ENCODE results near the gene ST8SIA1.

The ST8SIA1 gene

DNA sequence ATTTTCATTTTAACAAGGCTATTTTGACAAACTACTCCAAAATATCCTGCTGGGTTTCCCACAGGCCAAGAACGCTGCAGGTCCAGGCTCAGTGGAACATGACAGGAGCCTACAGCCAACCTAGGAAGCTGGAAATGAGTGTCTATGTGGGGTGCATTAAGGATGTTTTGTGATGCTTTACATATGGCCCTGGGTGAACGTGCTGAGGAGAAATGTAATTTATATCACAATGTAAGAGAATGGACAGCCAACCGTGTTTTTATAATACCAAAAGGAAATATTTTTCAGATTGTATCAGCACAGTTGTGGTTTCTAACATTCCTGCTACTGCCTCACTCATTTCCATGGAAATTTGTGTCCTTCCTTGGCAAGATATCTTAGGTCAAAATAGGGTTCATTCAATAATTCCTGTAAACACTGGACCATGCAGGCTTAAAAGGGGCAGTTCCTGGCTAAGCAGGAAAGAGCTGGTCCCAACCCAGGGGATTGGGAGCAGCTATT is 51.5 kb downstream of the ST8SIA1 start:
- TF ChIP-seq CTBP1 (IDR thresholded peaks at IDR 0.05; ENCODE audit: borderline replicate concordance) (no peak), SUZ12 (IDR thresholded peaks at IDR 0.05) (no peak), FOXA1 (IDR thresholded peaks at IDR 0.05) (no peak), L3MBTL2 (conservative IDR thresholded peaks at IDR 0.05) (no peak), ELF4 (IDR thresholded peaks at IDR 0.05) (no peak), NFRKB (IDR thresholded peaks at IDR 0.05) (no peak), HDGF (IDR thresholded peaks at IDR 0.05; ENCODE audit: borderline replicate concordance) (no peak), SP1 (IDR thresholded peaks at IDR 0.05) (no peak), ARNT (IDR thresholded peaks at IDR 0.05) (no peak), LEF1 (IDR thresholded peaks at IDR 0.05; ENCODE audit: borderline replicate concordance) (no peak), TARDBP (IDR thresholded peaks at IDR 0.05) (no peak), FOXK2 (IDR thresholded peaks at IDR 0.05) (no peak), FOXM1 (IDR thresholded peaks at IDR 0.05; ENCODE audit: borderline replicate concordance) (no peak), PKNOX1 (IDR thresholded peaks at IDR 0.05) (no peak)
- ChIA-PET CTCF (no interaction called here), POLR2A (no interaction called here)
- DNase-seq (ENCODE audit: extremely low spot score), result no peak

- ChIA-PET CTCF (no interaction called here), POLR2A (no interaction called here)
- TF ChIP-seq HDGF (IDR thresholded peaks at IDR 0.05; ENCODE audit: borderline replicate concordance) (no peak), LEF1 (IDR thresholded peaks at IDR 0.05; ENCODE audit: borderline replicate concordance) (no peak), NFRKB (IDR thresholded peaks at IDR 0.05) (no peak), FOXM1 (IDR thresholded peaks at IDR 0.05; ENCODE audit: borderline replicate concordance) (no peak), FOXK2 (IDR thresholded peaks at IDR 0.05) (no peak), L3MBTL2 (conservative IDR thresholded peaks at IDR 0.05) (no peak), BHLHE40 (IDR thresholded peaks at IDR 0.05; ENCODE audit: borderline replicate concordance) (no peak), ARNT (IDR thresholded peaks at IDR 0.05) (no peak)
- no peak for DNase-seq (ENCODE audit: extremely low spot score)
Observed at GRCh38 chr12:22282283-22282682, 52.2 kb downstream of the ST8SIA1 start.

DNA sequence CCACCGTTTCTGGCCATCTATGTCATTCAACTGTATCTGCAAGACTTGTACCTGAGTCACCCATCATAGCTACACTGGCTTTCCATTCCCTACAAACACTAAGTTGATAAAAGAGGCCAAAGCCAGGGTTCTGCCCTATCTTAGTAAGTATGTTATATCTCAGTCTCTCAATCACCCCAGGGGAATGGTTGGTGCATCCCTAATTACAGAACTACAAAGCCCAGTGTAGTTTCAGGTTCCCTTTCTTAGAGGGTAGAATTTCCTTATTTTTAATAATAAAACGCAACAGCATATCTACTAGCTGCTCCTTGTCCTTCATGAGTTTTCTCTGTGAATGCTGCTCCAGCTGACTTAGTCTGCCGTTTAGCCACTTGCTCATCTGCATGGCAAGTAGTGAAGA is 57.6 kb downstream of the ST8SIA1 start:
- no peak for DNase-seq (ENCODE audit: extremely low spot score)
- ChIA-PET CTCF (no interaction called here), POLR2A (no interaction called here)
- no peak for TF ChIP-seq ZNF384 (IDR thresholded peaks at IDR 0.05)
- no peak for TF ChIP-seq FOXM1 (IDR thresholded peaks at IDR 0.05; ENCODE audit: borderline replicate concordance)
- TF ChIP-seq ELF4 (IDR thresholded peaks at IDR 0.05), result no peak
- TF ChIP-seq FOXA1 (IDR thresholded peaks at IDR 0.05), result no peak
- TF ChIP-seq FOXK2 (IDR thresholded peaks at IDR 0.05), result no peak

DNA sequence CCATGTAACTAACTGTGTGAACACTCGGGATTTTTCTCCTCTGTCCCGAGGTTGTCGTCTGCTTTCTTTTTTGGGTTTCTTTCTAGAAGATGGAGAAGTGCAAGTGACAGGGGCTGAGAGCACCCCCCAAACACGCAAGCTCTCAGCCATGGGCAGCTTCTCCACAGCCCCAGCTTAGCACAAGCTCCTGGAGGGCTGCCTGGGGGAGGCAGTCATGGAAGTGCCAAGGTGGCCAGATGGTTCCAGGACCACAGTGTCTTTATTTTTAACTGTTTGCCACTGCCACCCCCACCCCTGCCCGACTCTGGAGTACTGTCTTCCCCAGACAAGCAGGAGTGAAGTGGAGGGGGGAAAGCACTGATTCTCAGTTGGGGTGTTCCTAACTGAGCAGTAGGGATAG is 58.2 kb downstream of the ST8SIA1 start:
- ChIA-PET CTCF (interaction anchor here (1.1 kb wide), 1 partner anchor 155 kb away, joined by 3 read pairs; no protein-coding TSS in a partner anchor), POLR2A (no interaction called here)
- TF ChIP-seq ARNT (IDR thresholded peaks at IDR 0.05) (no peak), HDGF (IDR thresholded peaks at IDR 0.05; ENCODE audit: borderline replicate concordance) (no peak), ZNF384 (IDR thresholded peaks at IDR 0.05) (no peak), SUZ12 (IDR thresholded peaks at IDR 0.05) (no peak), FOXK2 (IDR thresholded peaks at IDR 0.05) (no peak), CTBP1 (IDR thresholded peaks at IDR 0.05; ENCODE audit: borderline replicate concordance) (no peak), ELF4 (IDR thresholded peaks at IDR 0.05) (no peak), FOXM1 (IDR thresholded peaks at IDR 0.05; ENCODE audit: borderline replicate concordance) (no peak), PKNOX1 (IDR thresholded peaks at IDR 0.05) (no peak), BHLHE40 (IDR thresholded peaks at IDR 0.05; ENCODE audit: borderline replicate concordance) (no peak), NFRKB (IDR thresholded peaks at IDR 0.05) (no peak), FOXA1 (IDR thresholded peaks at IDR 0.05) (no peak)
- DNase-seq (ENCODE audit: extremely low spot score), result no peak

DNA sequence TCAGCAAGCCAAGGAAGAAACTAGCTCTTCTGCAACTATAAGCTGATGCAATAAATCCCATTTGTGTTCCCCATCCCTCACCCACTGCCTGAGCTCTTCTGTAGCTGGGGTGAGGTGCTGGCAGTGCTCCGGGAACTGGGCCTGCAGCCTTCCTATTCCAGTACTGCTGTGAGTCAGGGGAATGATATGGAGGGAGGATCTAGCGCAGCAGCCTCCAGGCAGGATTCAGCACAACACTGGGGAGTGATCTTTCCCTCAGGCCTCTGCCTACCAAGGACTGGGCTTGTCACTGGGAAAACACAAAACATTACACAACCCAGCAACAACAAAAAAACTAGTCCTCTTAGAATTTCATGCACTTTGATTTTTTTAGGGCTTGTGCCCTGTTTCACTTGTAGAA is 58.7 kb downstream of the ST8SIA1 start:
- TF ChIP-seq FOXA1 (IDR thresholded peaks at IDR 0.05) (no peak), L3MBTL2 (conservative IDR thresholded peaks at IDR 0.05) (no peak), NFRKB (IDR thresholded peaks at IDR 0.05) (no peak), LEF1 (IDR thresholded peaks at IDR 0.05; ENCODE audit: borderline replicate concordance) (no peak), HDGF (IDR thresholded peaks at IDR 0.05; ENCODE audit: borderline replicate concordance) (no peak), SUZ12 (IDR thresholded peaks at IDR 0.05) (no peak), SP1 (IDR thresholded peaks at IDR 0.05) (no peak), FOXM1 (IDR thresholded peaks at IDR 0.05; ENCODE audit: borderline replicate concordance) (no peak), FOXK2 (IDR thresholded peaks at IDR 0.05) (no peak), TARDBP (IDR thresholded peaks at IDR 0.05) (no peak), CTBP1 (IDR thresholded peaks at IDR 0.05; ENCODE audit: borderline replicate concordance) (no peak), BHLHE40 (IDR thresholded peaks at IDR 0.05; ENCODE audit: borderline replicate concordance) (no peak), ARNT (IDR thresholded peaks at IDR 0.05) (no peak), PKNOX1 (IDR thresholded peaks at IDR 0.05) (no peak), ELF4 (IDR thresholded peaks at IDR 0.05) (no peak), ZNF384 (IDR thresholded peaks at IDR 0.05) (no peak)
- CTCF ChIA-PET, result interaction anchor here (0.6 to 1.1 kb wide), 2 partner anchors 44 to 155 kb away, joined by 3 to 5 read pairs; no protein-coding TSS in a partner anchor
- POLR2A ChIA-PET, result no interaction called here
- DNase-seq (ENCODE audit: extremely low spot score), result no peak

DNA sequence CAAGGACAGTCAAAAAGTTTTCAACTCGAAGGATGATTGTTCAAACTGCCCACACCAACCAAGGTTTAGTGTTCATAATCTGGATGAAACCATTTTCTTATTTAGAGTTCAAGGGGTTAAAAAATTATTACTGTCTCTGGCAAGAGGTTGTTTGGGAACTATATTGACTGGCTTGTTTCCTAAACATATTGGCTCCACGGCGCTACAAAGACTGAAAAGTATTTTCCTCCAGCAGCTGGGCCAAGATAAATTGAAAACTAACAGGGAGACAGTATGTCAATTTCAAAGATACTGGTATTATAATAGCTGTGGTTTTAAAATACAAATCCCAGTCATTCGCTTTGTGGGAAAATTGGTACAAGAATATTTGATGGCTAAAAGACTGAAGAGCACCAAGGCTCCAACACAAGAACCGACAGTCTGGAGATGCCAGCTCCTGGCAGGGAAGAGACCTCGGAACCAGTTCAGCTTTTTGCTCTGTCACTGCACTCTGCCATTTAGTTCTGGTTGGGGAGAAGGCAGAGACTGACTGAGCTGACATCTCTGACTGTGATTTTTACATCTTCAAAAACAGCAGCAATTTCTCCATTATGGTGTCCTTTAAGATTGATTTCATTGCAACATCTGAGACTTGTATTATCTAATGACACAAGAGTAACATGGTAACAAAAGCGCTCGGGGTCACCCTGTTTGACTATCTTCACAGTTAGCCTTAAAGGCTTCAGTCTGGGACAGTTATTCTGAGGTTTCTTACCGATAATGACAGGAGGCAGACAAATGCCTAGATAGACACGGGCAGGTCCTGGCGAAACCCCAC is 62.0 kb downstream of the ST8SIA1 start:
- CTCF ChIA-PET, result interaction anchor here (0.5 kb wide), 1 partner anchor 14 kb away, joined by 3 read pairs; no protein-coding TSS in a partner anchor
- DNase-seq (ENCODE audit: extremely low spot score), result no peak
- no peak for TF ChIP-seq FOXM1 (IDR thresholded peaks at IDR 0.05; ENCODE audit: borderline replicate concordance)
- no peak for TF ChIP-seq ARNT (IDR thresholded peaks at IDR 0.05)
- TF ChIP-seq L3MBTL2 (conservative IDR thresholded peaks at IDR 0.05), result no peak
- TF ChIP-seq FOXA1 (IDR thresholded peaks at IDR 0.05), result no peak
- TF ChIP-seq ELF4 (IDR thresholded peaks at IDR 0.05), result no peak
- no peak for TF ChIP-seq TARDBP (IDR thresholded peaks at IDR 0.05)
- no peak for TF ChIP-seq PKNOX1 (IDR thresholded peaks at IDR 0.05)
- POLR2A ChIA-PET, result no interaction called here
